NCI-H187 treated with DMSO at 0.1 percent for 48 hours (cell line): ENCODE results near the gene ZBTB40.

Source experiments
- DNase-seq: peaks from one replicate; lab custom pipeline; 2025; lab: John Stamatoyannopoulos, UW

ZBTB40 gene

GRCh38 chr1:22503721-22504410, 52.2 kb downstream of the ZBTB40 start:
- DNase-seq: no peak

- no peak for DNase-seq
Observed at GRCh38 chr1:22506130-22506692, 54.6 kb downstream of the ZBTB40 start.

GRCh38 chr1:22507587-22507986, 55.9 kb downstream of the ZBTB40 start:
- DNase-seq: peak; percentile 79

- DNase-seq: peak; percentile 90
Observed at GRCh38 chr1:22508329-22508728, 56.7 kb downstream of the ZBTB40 start.

GRCh38 chr1:22508991-22509390, 57.3 kb downstream of the ZBTB40 start:
- peak; percentile 64 for DNase-seq

- DNase-seq: no peak
Observed at GRCh38 chr1:22509815-22510214, 58.2 kb downstream of the ZBTB40 start.

- no peak for DNase-seq
Observed at GRCh38 chr1:22512873-22513272, 61.2 kb downstream of the ZBTB40 start.

GRCh38 chr1:22516906-22517571, 65.4 kb downstream of the ZBTB40 start:
- DNase-seq: no peak

- no peak for DNase-seq
Observed at GRCh38 chr1:22517956-22518355, 66.3 kb downstream of the ZBTB40 start.

- DNase-seq: no peak
Observed at GRCh38 chr1:22518379-22518778, 66.7 kb downstream of the ZBTB40 start.

GRCh38 chr1:22520871-22521270, 69.2 kb downstream of the ZBTB40 start:
- no peak for DNase-seq

- no peak for DNase-seq
Observed at GRCh38 chr1:22521692-22522091, 70.0 kb downstream of the ZBTB40 start.

GRCh38 chr1:22522221-22522743, 70.6 kb downstream of the ZBTB40 start:
- no peak for DNase-seq

GRCh38 chr1:22524481-22524880, 72.8 kb downstream of the ZBTB40 start:
- no peak for DNase-seq

GRCh38 chr1:22525211-22525610, 73.6 kb downstream of the ZBTB40 start:
- DNase-seq: no peak

- DNase-seq: no peak
Observed at GRCh38 chr1:22525646-22526045, 74.0 kb downstream of the ZBTB40 start.

- DNase-seq: no peak
Observed at GRCh38 chr1:22526098-22526497, 74.4 kb downstream of the ZBTB40 start.

- DNase-seq: no peak
Observed at GRCh38 chr1:22526677-22527076, 75.0 kb downstream of the ZBTB40 start.

- no peak for DNase-seq
Observed at GRCh38 chr1:22527122-22527521, 75.5 kb downstream of the ZBTB40 start.

GRCh38 chr1:22527555-22528296, 76.1 kb downstream of the ZBTB40 start:
- DNase-seq: no peak

GRCh38 chr1:22528451-22528850, 76.8 kb downstream of the ZBTB40 start:
- DNase-seq: no peak

- no peak for DNase-seq
Observed at GRCh38 chr1:22529901-22530621, 78.4 kb downstream of the ZBTB40 start.
